ENCODE data around the gene OVOL1. TPM values are rescaled to one million over a fixed set of nuclear protein-coding genes. Genes with fewer than 3 reads are reported as not detected.

The OVOL1 gene
- total RNA-seq, 2 experiments from 2014 or later = 0.20 to 0.52 TPM

DNA sequence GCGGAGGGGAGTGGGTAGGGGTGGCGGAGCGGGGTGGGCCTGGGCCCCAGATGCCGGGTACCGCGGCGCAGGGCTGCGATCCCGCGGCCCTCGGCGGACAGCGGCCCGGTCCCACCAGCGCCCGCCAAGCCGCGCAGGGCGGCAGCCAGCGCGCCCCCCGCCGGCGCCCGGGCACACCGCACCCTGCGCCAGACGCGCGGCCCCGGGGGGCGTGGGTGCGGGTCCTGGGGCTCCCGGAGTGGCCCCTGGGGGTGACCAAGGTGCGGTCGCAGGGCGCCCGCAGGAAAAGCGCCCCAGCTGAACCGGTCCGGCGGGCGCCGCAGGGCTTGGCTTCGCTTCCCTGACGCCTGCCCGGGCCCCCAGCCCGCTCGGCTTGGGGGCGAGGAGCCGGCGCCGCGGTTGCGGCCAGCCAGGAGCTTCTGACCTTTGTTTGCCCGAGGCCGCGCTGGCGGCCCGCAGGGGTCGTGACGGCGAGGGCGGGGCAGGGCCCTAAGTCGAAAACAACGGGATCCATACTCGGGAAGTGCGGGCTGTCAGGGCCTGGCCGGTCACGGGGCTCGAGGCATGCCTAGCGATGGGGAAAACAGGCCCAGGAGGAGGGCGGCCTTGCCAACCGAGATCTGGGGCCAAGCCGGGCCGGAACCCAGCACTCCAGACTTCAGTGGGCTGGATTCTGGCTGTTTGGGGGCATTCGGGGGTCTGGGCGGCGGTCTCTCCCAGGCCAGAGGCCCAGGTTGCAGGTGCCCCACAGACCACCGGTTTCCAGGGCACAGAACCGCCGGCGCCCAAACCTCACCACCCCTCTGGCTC, 5.5 kb upstream of the OVOL1 start:
- DNase-seq (no peak), ATAC-seq (ENCODE audit: poor library complexity) (peak; percentile 52)
- Mint-ChIP-seq H3K9me3 (no peaks in the 10 kb centered on the region), H3K27me3 (peaks cover 22% of the 10 kb centered on the region), H3K36me3 (ENCODE audit: low read depth) (peaks cover 8% of the 10 kb centered on the region), H3K27ac (no peak overlapping the region), H3K4me3 (peak overlapping the region; percentile 83), H3K4me1 (ENCODE audit: low read depth) (peaks cover 26% of the 10 kb centered on the region)
- POLR2A ChIA-PET = interaction anchor here (1.1 to 2.6 kb wide), 6 partner anchors 7 to 108 kb away, joined by 3 to 17 read pairs (median 10); partner anchors contain the start of genes CCDC85B, FIBP and KAT5
- Histone ChIP-seq H3K4me3 (ENCODE audit: low read length) (peak overlapping the region; percentile 92), H3K27me3 (ENCODE audit: control insufficient read depth in 1 of 2, insufficient read depth in 2 of 2, low read length in 2 of 2) (peaks cover 6 to 11% of the 10 kb centered on the region in 2 experiments), H3K27ac (ENCODE audit: low read depth in 1 of 2, low read length in 2 of 2) (no peak overlapping the region), H3K36me3 (ENCODE audit: insufficient read depth, low read length) (peaks cover 16% of the 10 kb centered on the region), H3K4me1 (ENCODE audit: insufficient read depth, low read length) (peaks cover 59% of the 10 kb centered on the region), H3K9me3 (ENCODE audit: control insufficient read depth in 1 of 2, insufficient read depth in 1 of 2, low read length in 2 of 2) (no peaks in the 10 kb centered on the region)
- TF ChIP-seq CTCF (IDR thresholded peaks at IDR 0.05) = no peak
- intact Hi-C loops (cut with DNase I, micrococcal nuclease) = loop anchor here in 1 of 2 experiments (2.0 kb wide), 1 partner anchor 37 kb away; no protein-coding TSS in a partner anchor
- CTCF ChIA-PET = interaction anchor here (1.7 to 2.9 kb wide), 7 partner anchors 11 to 209 kb away, joined by 5 to 40 read pairs (median 18); partner anchors contain the start of genes CCDC85B, FIBP and KAT5

DNA sequence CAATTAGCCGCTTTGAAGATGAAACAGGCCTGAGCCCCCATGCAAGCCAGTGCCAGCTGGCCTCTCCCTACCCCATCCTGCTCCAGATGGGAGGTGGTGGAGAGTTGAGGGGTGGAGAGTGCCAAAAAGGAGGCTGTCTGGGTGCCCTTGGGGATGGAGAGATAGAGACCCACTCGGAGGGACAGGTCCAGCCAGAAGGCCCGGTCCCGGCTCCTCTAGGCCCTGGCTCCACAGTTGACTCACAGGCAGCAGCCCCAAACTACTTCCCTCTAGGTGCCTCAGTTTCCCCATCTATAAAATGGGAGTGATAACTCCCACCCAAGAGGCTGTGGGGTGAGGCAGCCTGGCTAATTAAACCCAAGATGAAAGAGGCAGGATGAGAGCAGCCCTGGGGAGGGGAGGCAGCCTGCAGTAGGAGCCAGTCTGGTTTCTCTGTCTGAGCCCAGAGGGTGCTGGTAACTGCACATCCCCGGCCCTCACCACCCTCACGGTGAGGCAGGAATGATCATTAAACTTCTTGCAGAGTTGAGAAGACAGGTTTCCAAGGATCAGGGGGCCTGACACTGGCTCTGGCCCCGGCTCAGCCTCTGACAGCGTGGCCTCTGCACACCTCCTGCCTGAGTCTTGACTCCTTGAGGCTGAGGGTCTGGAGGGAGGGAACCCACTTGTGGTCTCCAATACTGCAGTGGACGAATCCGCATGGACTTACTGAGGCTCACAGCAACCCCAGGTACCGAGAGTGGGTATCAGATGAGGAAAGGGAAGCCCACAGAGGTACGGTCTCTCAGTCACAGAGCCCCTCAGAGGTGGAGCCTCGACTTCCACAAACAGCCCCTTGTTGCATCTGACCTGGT, 4.7 kb upstream of the OVOL1 start:
- H3K27me3 Mint-ChIP-seq = peaks cover 25% of the 10 kb centered on the region
- peaks cover 17% of the 10 kb centered on the region for H3K4me1 Mint-ChIP-seq (ENCODE audit: low read depth)
- POLR2A ChIA-PET = interaction anchor here (2.6 kb wide), 1 partner anchor 107 kb away, joined by 17 read pairs; the partner anchor contains the start of genes CCDC85B and FIBP

More for the DNA sequence above, 4.7 kb upstream of the OVOL1 start:
- peak overlapping the region; percentile 83 for H3K4me3 Mint-ChIP-seq
- TF ChIP-seq CTCF (IDR thresholded peaks at IDR 0.05) = no peak
- no peak overlapping the region for H3K27ac Mint-ChIP-seq
- DNase-seq (no peak), ATAC-seq (ENCODE audit: poor library complexity) (no peak)
- CTCF ChIA-PET = interaction anchor here (1.1 kb wide), 1 partner anchor 35 kb away, joined by 3 read pairs; no protein-coding TSS in a partner anchor
- Histone ChIP-seq H3K4me1 (ENCODE audit: insufficient read depth, low read length) (peaks cover 59% of the 10 kb centered on the region), H3K36me3 (ENCODE audit: insufficient read depth, low read length) (peaks cover 16% of the 10 kb centered on the region), H3K27ac (ENCODE audit: low read depth in 1 of 2, low read length in 2 of 2) (no peak overlapping the region), H3K9me3 (ENCODE audit: control insufficient read depth in 1 of 2, insufficient read depth in 1 of 2, low read length in 2 of 2) (no peaks in the 10 kb centered on the region), H3K4me3 (ENCODE audit: low read length) (no peak overlapping the region), H3K27me3 (ENCODE audit: control insufficient read depth in 1 of 2, insufficient read depth in 2 of 2, low read length in 2 of 2) (peaks cover 9 to 14% of the 10 kb centered on the region in 2 experiments)
- intact Hi-C loops (cut with DNase I, micrococcal nuclease) = loop anchor here in 1 of 2 experiments (2.0 kb wide), 1 partner anchor 37 kb away; no protein-coding TSS in a partner anchor
- H3K9me3 Mint-ChIP-seq = no peaks in the 10 kb centered on the region
- peaks cover 8% of the 10 kb centered on the region for H3K36me3 Mint-ChIP-seq (ENCODE audit: low read depth)

Data from CD4-positive, alpha-beta T cell (primary cell).